T1000 (cell line): Measurements from ENCODE around the gene MIPEP.

Source experiments
- DNase-seq: peaks from one replicate; lab custom pipeline; 2025; ENCODE audit warnings: mixed read lengths; lab: John Stamatoyannopoulos, UW

MIPEP gene

GRCh38 chr13:23852351-23852750 is 36.8 kb downstream of the MIPEP start:
- DNase-seq = no peak

DNA sequence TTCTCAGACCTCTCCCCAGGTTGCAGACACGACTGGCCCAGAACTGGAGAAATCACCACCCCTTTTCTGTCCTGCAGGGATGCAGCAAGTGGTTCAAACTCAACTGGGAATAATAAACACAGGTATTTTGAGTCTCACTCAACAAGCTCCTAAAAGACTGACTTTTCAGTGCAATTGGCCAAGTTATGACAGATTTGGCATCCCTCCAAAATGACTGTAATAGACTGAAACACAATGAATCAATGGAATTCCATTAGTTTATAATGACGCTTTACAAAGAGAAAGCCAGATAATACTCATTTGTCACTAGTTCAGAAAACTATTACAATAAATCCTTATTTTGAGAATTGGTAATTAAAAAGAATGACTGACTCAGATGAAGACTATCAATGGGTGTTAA is 38.1 kb downstream of the MIPEP start:
- no peak for DNase-seq

GRCh38 chr13:23850134-23850533 is 39.1 kb downstream of the MIPEP start:
- DNase-seq = no peak

DNA sequence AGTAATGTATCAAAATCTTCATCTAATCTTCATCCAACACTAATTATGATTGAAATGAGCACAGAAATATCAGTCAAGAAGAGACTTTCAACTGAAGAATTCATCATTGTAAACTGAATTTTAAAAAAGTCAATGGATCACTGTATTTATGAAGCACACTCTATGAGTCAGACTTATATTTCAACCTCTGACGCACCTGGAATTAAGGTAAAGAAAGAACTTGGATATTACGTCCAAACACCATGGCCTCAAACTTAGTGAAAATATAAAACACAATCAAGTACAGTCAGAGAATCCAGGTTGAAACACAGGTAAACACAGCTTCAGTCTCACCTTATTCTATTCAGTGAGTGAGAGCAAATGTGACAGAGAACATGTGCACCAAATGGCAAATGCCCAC is 39.5 kb downstream of the MIPEP start:
- DNase-seq = no peak

DNA sequence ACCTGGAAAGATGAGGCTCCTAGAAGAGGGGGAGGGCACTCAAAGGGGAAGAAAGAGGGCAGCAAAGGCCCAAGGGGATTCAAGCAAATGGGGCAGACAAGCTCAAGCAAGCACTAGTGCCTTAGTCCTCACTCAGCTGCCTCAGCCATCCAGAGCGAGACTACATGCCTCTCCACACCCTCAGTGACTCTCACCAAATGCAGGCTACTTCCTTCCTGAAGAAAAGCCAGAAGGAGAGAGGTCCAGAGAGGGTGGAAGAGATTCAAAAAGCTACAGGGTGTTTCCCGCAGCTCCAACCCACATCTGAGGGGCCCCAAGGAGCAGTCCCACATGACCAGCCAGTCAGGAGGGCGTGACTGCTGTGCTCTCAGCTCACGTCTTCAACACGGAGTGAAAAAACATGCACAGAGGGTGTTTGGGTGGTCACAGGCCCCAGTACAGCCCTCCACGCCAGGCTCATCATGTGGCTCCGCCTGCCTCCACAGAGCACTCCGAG is 40.5 kb downstream of the MIPEP start:
- DNase-seq = no peak

DNA sequence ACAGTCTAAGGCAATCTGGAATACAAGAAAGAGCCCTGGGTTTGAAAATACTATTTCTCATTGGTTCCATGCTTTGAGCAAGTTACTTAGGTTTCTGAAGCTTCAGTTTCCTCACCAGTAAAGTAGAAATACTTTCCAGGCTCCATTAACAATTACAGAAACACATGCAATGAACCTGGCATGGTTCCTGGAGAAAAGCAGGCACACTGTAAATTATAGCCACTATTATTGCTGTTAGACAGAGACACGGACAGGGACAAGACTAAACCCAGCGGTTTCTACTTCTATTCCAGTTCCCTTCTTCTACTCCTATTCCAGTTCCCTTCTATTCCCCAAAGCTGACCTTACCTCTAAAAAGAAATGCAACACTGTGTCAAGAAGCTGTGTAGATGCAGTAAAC is 41.2 kb downstream of the MIPEP start:
- DNase-seq = no peak

- no peak for DNase-seq
These were observed 41.7 kb downstream of the MIPEP start for GRCh38 chr13:23847497-23847896.

DNA sequence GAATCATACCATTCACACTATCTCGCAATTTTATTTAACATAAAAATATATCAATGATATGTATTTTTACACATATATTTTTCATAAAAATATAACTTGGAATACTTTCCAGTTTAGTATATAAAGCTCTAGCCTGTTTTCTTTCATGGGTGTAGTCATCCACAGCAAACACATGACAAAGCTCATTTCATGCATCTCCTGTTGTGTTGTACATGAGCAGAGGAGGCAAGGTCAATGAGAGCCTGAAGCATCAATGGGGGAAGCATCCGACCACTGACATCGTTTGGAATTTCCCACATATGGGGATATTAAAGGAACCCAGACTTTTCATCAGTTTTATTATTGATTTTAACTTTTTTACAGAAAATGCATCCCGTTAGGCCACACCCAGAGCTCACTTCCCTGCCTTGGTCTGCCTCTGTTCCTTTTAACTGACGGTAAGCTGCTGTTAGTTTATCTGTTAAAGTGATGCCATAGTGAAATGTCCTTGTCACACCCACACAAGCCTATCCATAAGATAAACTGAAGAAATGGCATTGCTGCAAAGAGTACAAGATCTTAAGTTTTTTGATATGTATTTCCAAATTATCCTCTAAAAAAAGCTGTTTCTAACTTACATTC is 44.0 kb downstream of the MIPEP start:
- no peak for DNase-seq

GRCh38 chr13:23844132-23844531 is 45.1 kb downstream of the MIPEP start:
- DNase-seq = no peak

- DNase-seq = no peak
These were observed 45.8 kb downstream of the MIPEP start for GRCh38 chr13:23843436-23843835.

DNA sequence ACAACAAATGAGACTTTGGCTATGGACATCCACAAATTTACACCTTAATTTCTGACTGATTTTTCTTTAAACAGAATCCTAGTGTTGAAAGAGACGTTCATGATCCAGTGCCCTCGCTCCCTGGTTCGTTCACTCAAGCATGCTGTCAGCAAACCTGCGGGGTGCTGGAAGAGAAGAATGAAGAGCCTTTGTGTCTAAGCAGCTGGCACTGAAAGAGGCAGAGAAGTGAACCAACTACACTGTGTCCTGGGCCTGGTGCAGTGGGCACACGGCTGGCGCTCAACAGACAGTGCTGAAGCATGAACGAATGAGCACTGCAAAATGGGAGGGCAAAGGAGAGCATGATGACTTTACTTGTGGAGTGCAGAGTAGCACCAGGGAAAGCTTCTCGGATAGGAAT is 46.8 kb downstream of the MIPEP start:
- DNase-seq = no peak

DNA sequence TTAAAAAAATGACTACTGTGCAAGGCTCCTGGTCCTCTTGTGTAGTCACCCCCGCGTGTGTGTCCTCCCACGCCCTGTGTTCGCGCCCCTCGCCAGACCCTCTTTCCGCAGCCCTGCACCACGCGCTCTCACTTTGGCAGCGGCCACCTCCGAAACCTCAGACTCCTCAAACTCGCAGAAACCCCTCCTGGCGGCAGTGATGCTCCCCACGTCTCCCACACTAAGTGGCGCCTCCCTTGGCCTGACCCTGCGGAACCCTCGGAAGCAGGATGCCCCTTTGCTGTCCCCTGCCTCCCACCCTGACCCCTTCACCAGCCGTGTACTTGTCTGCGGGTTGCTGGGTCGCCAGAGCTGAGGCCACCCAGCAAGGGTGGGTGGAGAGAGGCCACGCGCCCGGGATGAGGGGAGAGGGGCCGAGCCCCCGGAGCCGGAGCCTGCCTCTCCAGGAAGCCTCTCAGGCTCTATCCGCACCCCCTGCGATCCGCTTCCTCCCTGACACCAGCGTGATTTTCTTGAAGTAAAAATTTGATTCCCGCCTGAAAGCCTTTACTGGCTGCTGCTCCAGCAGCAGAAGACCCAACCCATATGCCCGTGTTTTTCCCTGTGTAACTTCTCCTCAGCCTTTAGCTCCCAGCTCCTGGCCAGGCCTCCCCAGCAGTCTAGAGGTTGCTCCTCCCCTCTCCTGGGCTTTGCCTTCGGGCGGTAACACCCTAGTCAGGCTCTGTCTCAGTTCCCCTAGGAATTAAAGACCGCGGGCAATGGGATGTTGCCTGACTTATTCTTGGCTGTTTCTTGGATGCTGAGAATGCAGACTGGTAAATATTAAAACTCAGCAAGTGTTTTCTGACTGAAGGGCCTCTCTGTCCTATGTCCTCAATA is 55.2 kb downstream of the MIPEP start:
- DNase-seq = no peak

DNA sequence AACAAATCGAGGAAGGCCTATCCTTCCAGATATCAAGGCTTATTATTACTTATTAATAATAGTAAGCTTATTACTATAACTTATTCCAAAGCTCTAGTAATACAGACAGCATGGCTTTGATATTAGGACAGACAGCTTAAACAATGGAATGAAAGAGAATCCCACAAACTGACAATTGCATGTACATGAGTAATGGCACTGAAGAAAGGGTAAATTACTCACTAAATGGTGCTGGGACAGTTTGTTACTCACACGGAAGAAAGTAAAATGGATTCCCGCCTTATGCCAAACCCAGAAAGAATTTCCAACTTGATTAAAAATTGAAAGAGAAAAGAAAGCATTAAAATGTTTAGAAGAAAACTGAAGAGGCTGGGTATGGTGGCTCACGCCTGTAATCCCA is 60.3 kb downstream of the MIPEP start:
- no peak for DNase-seq

- no peak for DNase-seq
These were observed 61.1 kb downstream of the MIPEP start for GRCh38 chr13:23828086-23828485.

DNA sequence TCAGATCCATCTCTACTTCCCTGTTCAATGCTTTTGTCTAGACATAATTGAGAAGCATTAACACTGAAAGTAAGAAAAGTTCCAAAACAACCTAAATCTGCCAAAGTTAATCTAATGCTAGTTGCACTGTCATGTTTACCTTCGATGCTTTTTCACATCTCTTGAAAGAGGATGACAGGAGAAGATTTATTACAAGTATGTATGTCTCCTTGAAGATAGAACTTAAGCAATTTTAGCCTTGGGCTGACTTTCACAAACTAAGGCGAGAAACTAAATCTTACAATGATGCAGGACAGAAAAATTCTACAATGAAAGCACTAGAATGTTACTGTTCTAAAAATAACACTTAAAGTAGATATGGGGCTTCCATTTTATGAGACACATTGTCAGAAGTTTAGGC is 64.0 kb downstream of the MIPEP start:
- no peak for DNase-seq

GRCh38 chr13:23824371-23824770 is 64.8 kb downstream of the MIPEP start:
- no peak for DNase-seq

DNA sequence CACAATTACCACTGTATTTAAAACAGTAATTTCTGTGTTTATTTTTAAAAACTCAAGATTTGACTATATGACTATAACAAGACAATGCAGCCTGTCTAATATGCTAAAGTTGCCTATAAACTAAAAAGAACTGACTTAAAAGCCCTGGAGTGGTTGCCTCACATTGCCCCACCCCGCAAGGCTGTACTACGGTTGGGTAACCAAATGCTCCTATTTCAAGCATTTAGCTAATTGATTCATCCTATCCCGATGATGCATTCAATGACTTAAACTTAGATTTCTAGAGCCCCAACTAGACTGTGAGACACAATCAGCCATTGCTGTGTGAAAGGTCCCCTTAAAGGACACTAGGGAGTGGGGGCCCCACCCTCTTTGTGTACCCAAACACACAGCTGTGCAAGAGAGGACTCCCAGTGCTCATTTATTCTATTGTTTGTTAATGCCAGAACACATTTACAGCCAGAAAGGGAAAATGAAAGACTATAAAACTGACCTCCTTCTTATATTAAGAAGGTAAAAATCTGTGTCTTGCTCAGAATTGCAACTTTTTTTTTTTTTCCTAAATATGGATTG is 66.9 kb downstream of the MIPEP start:
- DNase-seq = no peak

GRCh38 chr13:23820530-23820929 is 68.7 kb downstream of the MIPEP start:
- no peak for DNase-seq

DNA sequence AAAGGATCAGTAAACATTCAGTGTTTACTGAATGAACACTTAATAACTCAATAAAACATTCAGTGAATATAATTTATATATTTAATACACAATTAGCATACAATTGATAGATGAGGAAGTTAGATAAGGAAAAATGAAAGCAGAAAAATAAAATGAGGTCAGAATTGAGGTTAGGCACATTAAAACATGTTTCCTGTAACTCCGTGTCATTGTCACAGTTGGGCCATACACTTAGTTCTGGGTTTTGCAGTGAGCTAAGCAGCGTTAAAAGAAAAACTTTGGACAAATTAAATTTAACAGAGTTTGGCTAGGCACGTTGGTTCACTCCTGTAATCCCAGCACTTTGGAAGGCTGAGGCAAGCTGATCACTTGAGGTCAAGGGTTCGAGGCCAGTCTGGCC is 71.4 kb downstream of the MIPEP start:
- DNase-seq = no peak

DNA sequence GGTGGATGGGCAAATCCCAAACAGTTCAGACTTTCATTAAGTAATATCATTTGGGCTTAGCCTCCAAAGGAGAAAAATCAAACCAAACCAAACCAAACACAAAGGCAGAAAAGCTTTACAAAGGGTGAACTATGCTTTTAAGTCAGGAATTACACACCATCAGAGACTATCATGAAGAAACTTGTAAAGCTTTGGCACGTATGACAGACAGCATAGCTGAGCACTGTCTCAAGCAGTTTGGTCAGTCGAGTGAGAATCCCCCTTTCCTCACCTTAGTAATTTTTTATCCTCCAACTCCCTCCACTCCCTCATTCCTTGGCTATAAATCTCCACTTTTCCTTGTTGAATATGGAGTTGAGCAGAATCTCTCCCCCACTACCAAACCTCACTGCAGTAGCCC is 72.1 kb downstream of the MIPEP start:
- DNase-seq = no peak

DNA sequence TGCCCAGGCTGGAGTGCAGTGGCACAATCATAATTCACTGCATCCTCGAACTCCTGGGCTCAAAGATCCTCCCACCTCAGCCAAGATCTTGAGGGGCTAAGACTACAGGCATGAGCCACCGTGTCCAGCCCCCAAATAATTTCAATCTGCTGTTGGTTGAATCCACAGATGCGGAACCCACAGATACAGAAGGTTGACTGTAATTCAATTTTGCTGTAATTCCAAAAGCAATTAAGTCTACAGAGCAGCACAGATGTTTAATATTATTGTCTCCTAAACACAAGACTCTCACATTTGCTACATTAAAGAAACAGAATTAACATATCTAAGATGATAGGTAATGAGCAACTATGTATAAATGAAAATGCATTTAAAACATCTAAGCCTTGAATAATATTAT is 75.6 kb downstream of the MIPEP start:
- DNase-seq = no peak

DNA sequence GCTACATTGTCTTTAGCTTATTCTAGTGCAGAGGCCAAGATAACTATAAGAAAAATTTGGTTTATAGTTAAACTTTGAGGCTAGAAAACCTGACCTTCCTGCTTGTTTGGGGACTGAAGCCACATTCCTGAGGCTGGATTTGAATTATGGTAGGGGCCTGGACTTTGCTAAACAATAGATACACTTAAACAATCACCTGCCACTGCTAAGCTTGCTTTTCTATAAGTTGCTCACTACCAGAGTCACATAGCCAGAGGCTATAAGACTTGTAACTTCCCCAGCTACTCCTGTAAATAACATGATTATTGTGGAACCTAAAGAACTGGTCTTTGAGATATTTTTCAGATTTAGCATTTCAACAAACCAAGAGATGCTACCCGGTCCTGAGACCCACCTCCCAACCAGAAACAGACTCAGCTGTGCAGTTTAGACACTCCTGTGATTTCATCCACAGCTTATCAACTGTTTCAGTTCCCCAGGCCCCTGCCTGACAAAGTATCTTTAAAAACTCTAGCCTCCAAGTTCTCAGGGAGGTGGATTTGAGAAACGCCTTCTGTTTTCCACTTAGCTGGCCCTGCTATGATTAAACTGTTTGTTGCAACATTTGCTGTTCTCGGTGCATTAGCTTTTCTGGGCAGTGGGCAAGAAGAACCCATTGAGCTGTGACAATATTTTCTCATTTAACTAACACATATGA is 77.7 kb downstream of the MIPEP start:
- no peak for DNase-seq
